GM12891 (cell line): Measurements from ENCODE around the gene CHRNB1.
A peak's percentile ranks its signal among the peaks of the same experiment; 100 is the strongest.
"Not testable (repeated sequence)": the region's sequence is repeated elsewhere in the genome, so short reads cannot be mapped to it uniquely, and the experiment has no call there.

ENCODE experiments used
- DNase-seq: peaks from one replicate; pipeline ENCODE4 v3.0.0; 2011; ENCODE audit warnings: low spot score; ENCODE audit not compliant: insufficient read length
- FAIRE-seq: peaks from 2 replicates; lab custom pipeline; 2011; peaks lifted over from hg19 to GRCh38; lab: Jason Lieb, UNC
- PAX5 ChIP-seq: IDR thresholded peaks from 2 replicates; pipeline ENCODE4 v1.6.1; 2011; ENCODE audit warnings: low read length, moderate library complexity, mild to moderate bottlenecking; ENCODE audit not compliant: insufficient read depth, severe bottlenecking
- POLR2A ChIP-seq: IDR thresholded peaks from 2 replicates; pipeline ENCODE4 v1.6.1; 2011; ENCODE audit warnings: low read depth, low read length, control low read depth
- POLR2AphosphoS5 ChIP-seq: IDR thresholded peaks from 2 replicates; pipeline ENCODE4 v1.6.1; 2011; ENCODE audit warnings: low read depth, low read length, control low read depth
- POU2F2 ChIP-seq: IDR thresholded peaks from 2 replicates; pipeline ENCODE4 v1.6.1; 2011; ENCODE audit warnings: low read depth, mild to moderate bottlenecking, control low read depth, low read length, moderate library complexity
- SPI1 ChIP-seq: IDR thresholded peaks from 2 replicates; pipeline ENCODE4 v1.6.1; 2011; ENCODE audit warnings: low read depth, low read length, control low read depth
- TAF1 ChIP-seq: IDR thresholded peaks from 2 replicates; pipeline ENCODE4 v1.6.1; 2011; ENCODE audit warnings: low read depth, low read length, control low read depth

CHRNB1 gene

DNA sequence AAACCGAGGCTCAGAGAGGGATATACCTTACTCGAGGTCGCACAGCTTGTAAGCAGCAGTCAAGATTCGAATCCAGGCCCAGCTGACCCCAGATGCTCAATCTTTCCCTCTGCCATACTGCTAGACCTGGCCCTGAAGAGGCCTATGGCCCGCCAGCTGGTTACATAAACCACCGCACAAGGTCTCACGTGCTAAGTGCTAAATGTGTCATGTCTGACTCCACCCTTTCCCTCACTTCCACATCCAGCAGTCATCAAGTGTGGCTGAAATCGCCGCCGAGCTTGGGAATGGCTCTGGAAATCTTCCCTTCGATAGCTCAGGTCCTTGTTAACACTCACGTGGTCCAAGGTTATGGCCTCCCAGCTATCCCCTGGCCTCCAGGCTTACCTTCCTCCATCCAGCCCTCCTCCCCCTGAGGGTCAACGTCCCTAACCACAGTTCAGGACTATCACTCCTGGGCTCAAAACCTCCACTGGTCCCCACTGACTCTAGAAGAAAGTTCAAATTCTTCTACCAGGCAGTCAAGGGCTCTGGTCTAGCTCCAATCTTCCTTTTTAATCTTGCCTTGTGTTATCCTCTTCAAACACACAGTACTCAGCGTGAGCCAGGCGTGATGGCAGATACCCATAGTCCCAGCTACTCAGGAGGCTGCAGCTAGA is 31.0 kb downstream of the CHRNB1 start:
- FAIRE-seq (no peak), DNase-seq (no peak)
- TF ChIP-seq TAF1 (no peak), SPI1 (no peak), POU2F2 (no peak), PAX5 (no peak), POLR2AphosphoS5 (no peak), POLR2A (no peak)

DNA sequence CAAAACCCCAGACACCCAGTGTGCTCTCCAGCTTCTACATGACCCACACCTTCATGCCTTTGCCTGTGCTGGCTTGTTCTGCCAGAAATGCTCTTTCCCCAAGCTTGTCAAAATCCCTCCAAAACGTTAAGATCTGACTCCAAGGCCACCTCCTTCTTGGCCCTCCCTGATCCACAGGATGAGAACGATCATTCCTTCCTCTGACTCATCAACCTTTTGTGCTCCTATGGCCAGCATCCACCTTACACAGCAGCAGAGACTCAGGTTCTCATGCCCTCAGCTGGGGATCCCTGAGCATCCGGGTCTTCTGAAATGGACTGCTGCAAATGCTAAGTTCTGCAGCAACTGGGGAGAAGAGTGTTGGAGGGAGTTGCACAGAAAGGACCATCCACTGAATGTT is 31.6 kb downstream of the CHRNB1 start:
- FAIRE-seq = no peak

GRCh38 chr17:7476951-7477350 is 32.1 kb downstream of the CHRNB1 start:
- FAIRE-seq (no peak), DNase-seq (no peak)
- TF ChIP-seq SPI1 (no peak), POLR2AphosphoS5 (no peak), POU2F2 (no peak), POLR2A (no peak), TAF1 (no peak), PAX5 (no peak)

More for the DNA sequence above, 31.6 kb downstream of the CHRNB1 start:
- TF ChIP-seq SPI1 (no peak), POU2F2 (no peak), POLR2AphosphoS5 (no peak), POLR2A (no peak), TAF1 (no peak), PAX5 (no peak)
- no peak for DNase-seq

GRCh38 chr17:7477392-7478275 is 32.8 kb downstream of the CHRNB1 start:
- FAIRE-seq = no peak
- no peak for DNase-seq
- TF ChIP-seq POU2F2 = no peak
- no peak for TF ChIP-seq POLR2AphosphoS5
- no peak for TF ChIP-seq POLR2A
- no peak for TF ChIP-seq SPI1
- TF ChIP-seq PAX5 = no peak
- TF ChIP-seq TAF1 = no peak

DNA sequence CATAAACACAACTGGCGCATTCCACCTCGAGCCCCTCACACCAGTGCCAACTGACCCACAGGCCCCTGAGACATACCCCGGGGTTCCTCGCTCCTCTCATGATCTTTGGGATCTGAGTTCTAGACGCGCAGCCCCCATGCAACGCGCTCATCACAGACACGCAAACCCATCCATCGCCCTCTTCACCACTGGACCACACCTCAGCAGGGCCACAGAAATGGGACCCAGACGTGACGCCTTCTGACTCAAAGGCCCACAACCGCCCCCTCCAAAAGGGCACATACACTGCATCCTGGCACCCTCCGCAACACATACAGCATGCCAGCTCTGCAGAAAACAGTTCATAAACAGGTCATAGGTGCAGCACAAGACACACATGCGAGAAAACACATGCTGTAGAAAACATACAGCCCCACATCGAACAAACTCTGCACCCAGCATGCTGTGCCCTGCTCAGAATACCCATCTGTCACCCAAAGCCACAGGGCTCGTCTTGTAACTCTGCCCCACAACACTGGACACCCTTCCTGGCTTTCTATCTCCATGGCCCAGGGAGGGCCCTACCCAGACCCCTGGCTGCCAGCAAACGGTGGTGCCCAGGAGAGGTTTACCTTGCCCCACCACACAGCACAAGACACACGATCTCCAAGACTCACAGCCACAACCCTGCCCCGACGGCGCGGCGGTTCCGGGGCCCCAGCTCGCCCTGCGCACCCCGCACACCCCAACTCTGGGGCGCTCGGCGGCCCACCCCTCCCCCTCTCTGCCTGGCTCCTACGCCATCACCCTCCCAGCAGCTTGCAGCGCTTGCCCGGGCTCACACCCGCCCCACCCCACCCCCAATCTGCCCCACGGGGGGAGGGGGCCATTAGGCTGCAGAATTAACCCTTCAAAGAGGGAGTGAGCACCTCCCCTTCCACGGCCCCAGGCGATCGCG is 33.7 kb downstream of the CHRNB1 start:
- TF ChIP-seq SPI1 (no peak), POLR2A (no peak), TAF1 (no peak)
- FAIRE-seq (peak; percentile 60), DNase-seq (peak; percentile 70)

- peak; percentile 77 for FAIRE-seq
- DNase-seq = peak; percentile 68
- TF ChIP-seq PAX5 = no peak
These were observed 34.6 kb downstream of the CHRNB1 start, which contains the start of gene ZBTB4 for GRCh38 chr17:7479213-7480088. Gene ZBTB4, minus strand, starts transcription at chr17:7479631. Its CDS starts 12,830 bp downstream, at chr17:7466801.

- no peak for DNase-seq
- peak; percentile 55 for FAIRE-seq
- TF ChIP-seq SPI1 = no peak
- no peak for TF ChIP-seq PAX5
- TF ChIP-seq POLR2A = no peak
- TF ChIP-seq POLR2AphosphoS5 = no peak
These were observed 35.2 kb downstream of the CHRNB1 start for GRCh38 chr17:7480089-7480384.

DNA sequence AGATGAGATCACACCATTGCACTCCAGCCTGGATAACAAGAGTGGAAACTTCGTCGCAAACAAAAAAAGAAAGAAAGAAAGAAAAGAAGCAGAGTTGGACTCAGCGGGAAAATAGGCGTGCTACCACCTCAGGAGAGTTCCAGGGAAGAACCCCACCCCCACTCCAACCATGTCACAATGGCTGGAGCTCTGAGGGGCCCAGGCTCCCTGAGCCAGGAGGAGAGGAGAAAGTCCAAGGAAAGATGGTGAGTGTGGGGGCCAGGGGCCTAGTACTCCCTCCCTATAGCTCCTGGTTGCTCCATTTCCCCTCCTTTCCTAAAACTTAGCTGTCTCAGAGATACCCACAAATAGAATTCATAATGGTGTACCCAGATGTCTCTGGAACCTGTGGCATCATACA is 36.4 kb downstream of the CHRNB1 start, which contains the start of gene SLC35G6:
SLC35G6 (plus strand) TSS at position 172 of the 400 bp plus-strand sequence; CDS start at position 243, 71 bp downstream.
- not testable (repeated sequence) for FAIRE-seq

GRCh38 chr17:7481842-7482741 is 37.2 kb downstream of the CHRNB1 start:
- not testable (repeated sequence) for FAIRE-seq, DNase-seq

More for the DNA sequence above, 36.4 kb downstream of the CHRNB1 start, which contains the start of gene SLC35G6:
- DNase-seq = not testable (repeated sequence)

DNA sequence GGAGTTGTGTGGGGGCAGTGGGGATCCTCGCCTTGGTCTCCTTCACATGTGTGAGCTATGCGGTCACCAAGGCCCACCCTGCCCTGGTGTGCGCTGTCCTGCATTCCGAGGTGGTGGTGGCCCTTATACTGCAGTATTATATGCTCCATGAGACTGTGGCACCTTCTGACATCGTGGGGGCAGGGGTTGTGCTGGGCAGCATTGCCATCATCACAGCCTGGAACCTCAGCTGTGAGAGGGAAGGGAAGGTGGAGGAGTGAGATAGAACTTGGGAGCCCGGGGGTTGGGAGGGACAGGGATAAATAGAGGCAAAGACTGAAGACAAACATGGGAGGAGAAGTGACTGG is 37.9 kb downstream of the CHRNB1 start:
- FAIRE-seq, DNase-seq: not testable (repeated sequence)
